ENCODE results near the gene PRKD1.
"Not testable (repeated sequence)": the region's sequence is repeated elsewhere in the genome, so short reads cannot be mapped to it uniquely, and the experiment has no call there.

PRKD1 gene

DNA sequence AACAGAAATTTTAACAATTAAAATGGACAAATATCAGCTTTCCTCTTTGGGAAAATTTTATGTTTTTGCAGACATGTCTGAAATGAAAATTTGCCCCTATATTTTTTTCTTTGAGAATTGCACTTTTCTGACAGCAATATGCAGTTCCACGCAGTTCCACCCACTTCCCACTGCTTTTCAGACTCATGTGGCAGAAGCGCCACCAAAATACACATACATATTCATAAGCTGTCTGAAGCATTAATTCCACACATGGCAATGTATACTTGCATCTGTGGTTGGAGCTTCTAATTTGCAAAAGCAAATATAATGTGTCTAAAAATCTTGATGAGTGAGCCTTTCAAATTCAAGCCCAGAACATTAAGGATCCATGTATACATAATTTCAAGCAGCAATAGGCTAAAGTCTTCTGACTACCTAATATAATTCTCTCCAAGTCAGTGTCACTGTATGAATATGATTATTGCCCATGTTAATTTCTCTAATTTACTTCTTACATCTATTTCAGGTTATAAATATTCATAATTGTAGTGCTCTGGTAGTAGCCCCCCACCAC lies 129.5 kb downstream of the PRKD1 start:
- no peak for DNase-seq (ENCODE audit: low read depth)
- no peak overlapping the region for H3K4me3 ChIP-seq (ENCODE audit: low read depth, low read length)
- TF ChIP-seq, protein P1, sequence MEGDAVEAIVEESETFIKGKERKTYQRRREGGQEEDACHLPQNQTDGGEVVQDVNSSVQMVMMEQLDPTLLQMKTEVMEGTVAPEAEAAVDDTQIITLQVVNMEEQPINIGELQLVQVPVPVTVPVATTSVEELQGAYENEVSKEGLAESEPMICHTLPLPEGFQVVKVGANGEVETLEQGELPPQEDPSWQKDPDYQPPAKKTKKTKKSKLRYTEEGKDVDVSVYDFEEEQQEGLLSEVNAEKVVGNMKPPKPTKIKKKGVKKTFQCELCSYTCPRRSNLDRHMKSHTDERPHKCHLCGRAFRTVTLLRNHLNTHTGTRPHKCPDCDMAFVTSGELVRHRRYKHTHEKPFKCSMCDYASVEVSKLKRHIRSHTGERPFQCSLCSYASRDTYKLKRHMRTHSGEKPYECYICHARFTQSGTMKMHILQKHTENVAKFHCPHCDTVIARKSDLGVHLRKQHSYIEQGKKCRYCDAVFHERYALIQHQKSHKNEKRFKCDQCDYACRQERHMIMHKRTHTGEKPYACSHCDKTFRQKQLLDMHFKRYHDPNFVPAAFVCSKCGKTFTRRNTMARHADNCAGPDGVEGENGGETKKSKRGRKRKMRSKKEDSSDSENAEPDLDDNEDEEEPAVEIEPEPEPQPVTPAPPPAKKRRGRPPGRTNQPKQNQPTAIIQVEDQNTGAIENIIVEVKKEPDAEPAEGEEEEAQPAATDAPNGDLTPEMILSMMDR (conservative IDR thresholded peaks at IDR 0.05; ENCODE audit: low read depth, low read length): no peak

DNA sequence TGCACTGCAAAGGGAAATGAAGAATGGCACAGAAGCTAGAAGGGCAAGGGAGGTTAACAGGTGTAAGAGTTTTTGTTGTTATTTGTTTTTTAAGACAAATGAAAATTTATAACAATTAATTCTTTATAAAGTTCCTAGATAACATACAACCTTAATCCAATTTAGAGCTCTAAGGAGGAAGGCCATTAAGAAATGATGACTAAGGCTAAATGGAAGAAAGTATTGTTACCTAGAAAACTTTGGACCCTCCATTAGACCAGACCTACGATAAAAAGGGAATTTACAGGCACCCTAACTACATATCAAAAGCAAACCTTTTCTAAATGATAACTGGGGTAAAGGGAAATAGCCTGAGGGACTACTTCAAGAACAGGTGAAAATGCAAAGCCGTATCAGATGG lies 130.8 kb downstream of the PRKD1 start:
- no peak overlapping the region for H3K4me3 ChIP-seq (ENCODE audit: low read depth, low read length)
- DNase-seq (ENCODE audit: low read depth): no peak
- TF ChIP-seq, protein P1 (conservative IDR thresholded peaks at IDR 0.05; ENCODE audit: low read depth, low read length): no peak

DNA sequence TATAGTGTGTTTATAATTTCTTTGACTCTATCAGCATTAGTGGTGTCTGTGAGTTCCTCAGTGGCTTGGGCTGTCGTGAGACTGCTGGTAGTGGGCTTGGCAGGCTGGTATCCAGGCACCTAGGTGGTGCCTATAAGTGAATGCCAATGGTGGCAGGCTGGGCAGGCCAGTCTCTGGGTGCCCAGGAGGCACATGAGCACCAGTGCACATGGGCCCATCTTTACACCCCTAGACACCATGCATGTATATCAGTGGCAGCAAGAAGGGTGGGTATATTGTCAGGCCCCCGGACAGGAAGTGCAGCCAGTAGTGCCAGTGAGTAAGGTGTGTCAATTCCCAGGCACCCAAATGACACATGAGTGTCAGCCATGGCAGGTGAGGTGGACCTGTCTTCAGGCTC lies 138.2 kb downstream of the PRKD1 start:
- H3K4me3 ChIP-seq (ENCODE audit: low read depth, low read length): no peak overlapping the region
- DNase-seq (ENCODE audit: low read depth): no peak
- TF ChIP-seq, protein P1 (conservative IDR thresholded peaks at IDR 0.05; ENCODE audit: low read depth, low read length): no peak

DNA sequence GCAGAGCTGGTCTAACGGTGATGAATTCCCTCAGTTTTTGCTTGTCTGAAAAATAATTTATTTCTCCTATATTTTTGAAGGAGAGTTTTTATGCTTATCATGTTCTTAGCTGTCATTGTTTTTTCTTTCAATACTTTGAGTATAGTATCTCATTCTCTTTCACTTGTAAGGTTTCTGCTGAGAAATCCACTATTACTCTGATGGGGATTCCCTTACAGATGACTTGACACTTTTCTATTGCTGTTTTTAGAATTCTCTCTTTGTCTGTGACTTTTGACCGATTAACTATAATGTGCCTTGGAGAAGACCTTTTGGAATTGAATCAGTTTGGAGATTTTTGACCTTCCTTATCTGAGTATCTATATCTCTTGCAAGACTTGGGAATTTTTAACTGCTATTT lies 139.6 kb downstream of the PRKD1 start:
- TF ChIP-seq, protein P1 (conservative IDR thresholded peaks at IDR 0.05; ENCODE audit: low read depth, low read length): no peak
- no peak overlapping the region for H3K4me3 ChIP-seq (ENCODE audit: low read depth, low read length)
- no peak for DNase-seq (ENCODE audit: low read depth)

DNA sequence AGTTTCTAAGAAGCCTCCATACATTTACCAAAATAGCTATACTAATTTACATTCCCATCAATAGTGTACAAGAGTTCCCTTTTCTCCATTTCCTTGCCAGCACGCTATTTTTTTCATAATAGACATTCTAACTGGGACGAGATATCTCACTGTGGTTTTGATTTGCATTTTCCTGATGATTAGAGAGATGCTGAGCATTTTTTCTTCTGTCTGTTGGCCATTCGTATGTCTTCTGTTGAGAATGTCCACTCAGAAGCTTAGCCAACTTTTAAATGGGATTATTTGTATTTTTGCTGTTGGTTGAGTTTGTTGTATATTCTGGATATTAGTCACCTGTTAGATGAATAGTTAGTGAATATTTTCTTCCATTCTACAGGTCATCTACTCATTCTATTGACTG lies 144.1 kb downstream of the PRKD1 start:
- DNase-seq (ENCODE audit: low read depth): no peak
- TF ChIP-seq, protein P1 (conservative IDR thresholded peaks at IDR 0.05; ENCODE audit: low read depth, low read length): no peak
- H3K4me3 ChIP-seq (ENCODE audit: low read depth, low read length): no peak overlapping the region

DNA sequence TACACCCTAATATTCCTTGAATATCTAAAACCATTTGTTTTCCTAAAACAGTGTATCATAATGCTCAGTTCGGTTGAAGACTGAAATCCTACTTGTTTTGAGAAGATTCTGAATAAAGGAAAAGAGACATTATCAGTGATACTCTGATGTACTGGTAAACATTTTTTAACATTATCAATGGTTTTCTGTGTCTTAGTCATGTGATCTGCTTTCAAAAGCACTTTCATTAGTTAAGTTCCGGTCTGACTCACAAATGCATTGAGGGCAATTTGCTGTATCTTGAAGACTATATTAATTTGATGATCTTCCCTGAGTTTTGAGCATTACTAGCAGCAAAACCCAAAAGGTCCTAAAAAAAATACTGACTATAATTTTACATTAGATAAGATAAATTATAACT lies 145.6 kb downstream of the PRKD1 start:
- TF ChIP-seq, protein P1 (conservative IDR thresholded peaks at IDR 0.05; ENCODE audit: low read depth, low read length): no peak
- no peak overlapping the region for H3K4me3 ChIP-seq (ENCODE audit: low read depth, low read length)
- no peak for DNase-seq (ENCODE audit: low read depth)

DNA sequence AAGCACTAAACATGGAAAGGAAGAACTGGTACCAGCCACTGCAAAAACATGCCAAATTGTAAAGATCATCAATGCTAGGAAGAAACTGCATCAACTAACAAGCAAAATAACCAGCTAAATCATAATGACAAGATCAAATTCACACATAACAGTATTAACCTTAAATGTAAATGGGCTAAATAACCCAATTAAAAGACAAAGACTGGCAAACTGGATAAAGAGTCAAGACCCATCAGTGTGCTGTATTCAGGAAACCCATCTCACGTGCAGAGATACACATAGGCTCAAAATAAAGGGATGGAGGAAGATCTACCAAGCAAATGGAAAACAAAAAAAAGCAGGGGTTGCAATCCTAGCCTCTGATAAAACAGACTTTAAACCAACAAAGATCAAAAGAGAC lies 150.5 kb downstream of the PRKD1 start:
- not testable (repeated sequence) for DNase-seq (ENCODE audit: low read depth); H3K4me3 ChIP-seq (ENCODE audit: low read depth, low read length)
